Measurements from ENCODE around the gene ZSWIM6. TPM values are rescaled to one million over a fixed set of nuclear protein-coding genes. Genes with fewer than 3 reads are reported as not detected.

The ZSWIM6 gene
- total and polyA plus RNA-seq, 2 of the 4 experiments (the other 2 are of a cell fraction) = 10.8 to 14.1 TPM

GRCh38 chr5:61353293-61353692, 21.2 kb downstream of the ZSWIM6 start:
- Histone ChIP-seq H2BK5ac (ENCODE audit: low read depth, low read length, poor library complexity, severe bottlenecking) (no peak overlapping the region), H3K4me2 (ENCODE audit: low read depth, low read length) (no peak overlapping the region), H3K9ac (ENCODE audit: low read depth, low read length) (no peak overlapping the region), H2AK5ac (ENCODE audit: low read depth, low read length) (no peak overlapping the region), H4K8ac (ENCODE audit: low read depth in 2 of 2, low read length in 2 of 2) (no peak overlapping the region), H4K91ac (ENCODE audit: insufficient read depth, low read depth, low read length) (no peak overlapping the region), H2AK9ac (replicated peaks; ENCODE audit: low read depth, low read length, poor library complexity) (no peak overlapping the region), H3K79me1 (ENCODE audit: low read depth in 1 of 2, low read length in 2 of 2) (peaks cover 32 to 59% of the 10 kb centered on the region in 2 experiments), H3K9me3 (ENCODE audit: control insufficient read depth, insufficient read depth, low read length) (peaks cover 3% of the 10 kb centered on the region; the same call in 1 of the 2 replicates), H3K4me1 (ENCODE audit: control insufficient read depth, insufficient read depth, low read length) (peaks cover 7% of the 10 kb centered on the region), H3K56ac (ENCODE audit: extremely low read depth, insufficient read depth, low read length) (no peak overlapping the region), H3K14ac (replicated peaks; ENCODE audit: low read depth, low read length) (no peak overlapping the region), H3K4me3 (ENCODE audit: insufficient read depth, low read depth, low read length) (no peak overlapping the region), H3K27me3 (ENCODE audit: control insufficient read depth, insufficient read depth, low read length) (no peaks in the 10 kb centered on the region), H4K20me1 (ENCODE audit: insufficient read depth, low read length) (peaks cover 83% of the 10 kb centered on the region), H4K5ac (ENCODE audit: low read depth, low read length) (no peak overlapping the region), H3K27ac (ENCODE audit: insufficient read depth, low read length) (no peak overlapping the region), H3K36me3 (ENCODE audit: control insufficient read depth, insufficient read depth, low read length) (no peaks in the 10 kb centered on the region), H2BK120ac (ENCODE audit: low read depth, low read length) (no peak overlapping the region), H3K23ac (ENCODE audit: low read depth, low read length) (no peak overlapping the region), H2BK15ac (ENCODE audit: low read depth, low read length) (no peak overlapping the region), H3K4ac (ENCODE audit: low read depth, low read length) (no peak overlapping the region), H2AFZ (replicated peaks; ENCODE audit: low read length, poor library complexity) (no peak overlapping the region), H2BK20ac (ENCODE audit: low read depth, low read length) (no peak overlapping the region), H3K18ac (ENCODE audit: low read depth, low read length) (no peak overlapping the region), H3K9me1 (ENCODE audit: insufficient read depth, low read length) (peaks cover 18% of the 10 kb centered on the region)
- ChIA-PET CTCF (no interaction called here), POLR2A (ENCODE audit: unreplicated experiment) (no interaction called here)
- ATAC-seq (ENCODE audit: low read depth) (no peak), DNase-seq (no peak)
- intact Hi-C loops (cut with micrococcal nuclease) = loop anchor here (5.0 kb wide), 1 partner anchor 304 kb away; no protein-coding TSS in a partner anchor
- WGBS, 2 experiments (ENCODE audit: extremely low coverage in 2 of 2, insufficient read length in 1 of 2) = no CpG with 5 or more reads among the region's 1 CpG
- no peak for TF ChIP-seq ELK1 (IDR thresholded peaks at IDR 0.05; ENCODE audit: borderline replicate concordance, low read depth, low read length)
- no peak for TF ChIP-seq RAD21 (IDR thresholded peaks at IDR 0.05; ENCODE audit: low read length)
- no peak for TF ChIP-seq FOS (IDR thresholded peaks at IDR 0.05; ENCODE audit: low read depth, low read length)
- TF ChIP-seq MAZ (IDR thresholded peaks at IDR 0.05; ENCODE audit: borderline replicate concordance, low read depth, low read length) = no peak
- TF ChIP-seq, protein P1, sequence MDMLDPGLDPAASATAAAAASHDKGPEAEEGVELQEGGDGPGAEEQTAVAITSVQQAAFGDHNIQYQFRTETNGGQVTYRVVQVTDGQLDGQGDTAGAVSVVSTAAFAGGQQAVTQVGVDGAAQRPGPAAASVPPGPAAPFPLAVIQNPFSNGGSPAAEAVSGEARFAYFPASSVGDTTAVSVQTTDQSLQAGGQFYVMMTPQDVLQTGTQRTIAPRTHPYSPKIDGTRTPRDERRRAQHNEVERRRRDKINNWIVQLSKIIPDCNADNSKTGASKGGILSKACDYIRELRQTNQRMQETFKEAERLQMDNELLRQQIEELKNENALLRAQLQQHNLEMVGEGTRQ (IDR thresholded peaks at IDR 0.05; ENCODE audit: low read depth, low read length) = no peak
- TF ChIP-seq POLR2A (IDR thresholded peaks at IDR 0.05; ENCODE audit: low read depth, low read length) = no peak
- TF ChIP-seq NFE2L2 (IDR thresholded peaks at IDR 0.05; ENCODE audit: low read depth, low read length) = no peak
- TF ChIP-seq MAFK (IDR thresholded peaks at IDR 0.05; ENCODE audit: low read depth, low read length) = no peak
- TF ChIP-seq RCOR1 (IDR thresholded peaks at IDR 0.05; ENCODE audit: insufficient replicate concordance, low read length) = no peak
- no peak for TF ChIP-seq CHD1 (IDR thresholded peaks at IDR 0.05; ENCODE audit: low read depth, low read length)
- no peak for TF ChIP-seq SMC3 (IDR thresholded peaks at IDR 0.05; ENCODE audit: low read depth, low read length)
- in situ Hi-C loops (cut with MboI; ENCODE audit: low sequenced_read_pairs) = no loop called here
- BruUV-seq (replicated peaks) = no TSS peak
- dilution Hi-C loops (cut with HindIII; ENCODE audit: low sequenced_read_pairs, unreplicated experiment) = no loop called here
